ENCODE data around the gene PAK2. TPM values are rescaled to one million over a fixed set of nuclear protein-coding genes. Genes with fewer than 3 reads are reported as not detected.
A peak's percentile ranks its signal among the peaks of the same experiment; 100 is the strongest.

Gene PAK2
- total and polyA plus RNA-seq, 9 of the 15 experiments (the other 6 are each of a cell fraction or from before 2014, with no cell fraction given), result 13.2 to 72.4 (median 35.7) TPM

GRCh38 chr3:196740481-196741248 is 1.0 kb downstream of the PAK2 start (continued):
- peak; percentile 50; the same call in 1 of the 2 replicates for TF ChIP-seq NKRF (IDR thresholded peaks at IDR 0.05; ENCODE audit: borderline replicate concordance)
- peak; percentile 8; the same call in 1 of the 2 replicates for TF ChIP-seq TGIF2 (CRISPR knock-in tag; IDR thresholded peaks at IDR 0.05)
- peak; percentile 80 to 84; a peak in 3 of 4 replicates for TF ChIP-seq MLLT1 (IDR thresholded peaks at IDR 0.05)
- 0 out of 2 replicates have a peak, but pooled peaks have one; percentile 45 for TF ChIP-seq TRIM25 (IDR thresholded peaks at IDR 0.05; ENCODE audit: borderline replicate concordance)
- TF ChIP-seq TAF7 (tag; IDR thresholded peaks at IDR 0.05), result no peak
- no peak for TF ChIP-seq JUN (IDR thresholded peaks at IDR 0.05; ENCODE audit: borderline replicate concordance, low read depth, low read length)
- no peak for TF ChIP-seq JUN (CRISPR knock-in tag; IDR thresholded peaks at IDR 0.05; ENCODE audit: borderline replicate concordance)
- TF ChIP-seq ZNF511 (CRISPR knock-in tag; IDR thresholded peaks at IDR 0.05), result 0 out of 2 replicates have a peak, but pooled peaks have one; percentile 22
- TF ChIP-seq XRCC3 (IDR thresholded peaks at IDR 0.05), result no peak
- peak; percentile 21; the same call in 1 of the 2 replicates for TF ChIP-seq NBN (IDR thresholded peaks at IDR 0.05; ENCODE audit: low read depth)
- 0 out of 2 replicates have a peak, but pooled peaks have one; percentile 12 for TF ChIP-seq PML (IDR thresholded peaks at IDR 0.05; ENCODE audit: low read length)
- TF ChIP-seq LARP7 (IDR thresholded peaks at IDR 0.05), result peak; percentile 67; the same call in 1 of the 2 replicates
- 0 out of 2 replicates have a peak, but pooled peaks have one; percentile 29 for TF ChIP-seq ZNF134 (CRISPR knock-in tag; conservative IDR thresholded peaks at IDR 0.05)
- TF ChIP-seq PHF21A (IDR thresholded peaks at IDR 0.05; ENCODE audit: borderline replicate concordance, low read depth), result peak; percentile 66; the same call in 1 of the 2 replicates
- TF ChIP-seq MCM7 (IDR thresholded peaks at IDR 0.05), result 0 out of 4 replicates have a peak, but pooled peaks of 1 of the 2 experiments have one; percentile 21
- 0 out of 4 replicates have a peak, but pooled peaks of 1 of the 2 experiments have one; percentile 9 for TF ChIP-seq NONO (IDR thresholded peaks at IDR 0.05; ENCODE audit: low read depth in 2 of 2, low read length in 1 of 2)
- TF ChIP-seq EP400 (IDR thresholded peaks at IDR 0.05), result 0 out of 2 replicates have a peak, but pooled peaks have one; percentile 16
- TF ChIP-seq MTA1 (IDR thresholded peaks at IDR 0.05; ENCODE audit: borderline replicate concordance), result peak; percentile 39; the same call in 1 of the 2 replicates
- 0 out of 2 replicates have a peak, but pooled peaks have one; percentile 12 for TF ChIP-seq SP1 (CRISPR knock-in tag; IDR thresholded peaks at IDR 0.05)
- TF ChIP-seq NFRKB (IDR thresholded peaks at IDR 0.05; ENCODE audit: low read depth), result peak; percentile 7; the same call in 1 of the 2 replicates
- no peak for TF ChIP-seq ZNF12 (CRISPR knock-in tag; IDR thresholded peaks at IDR 0.05)
- TF ChIP-seq HDAC1 (IDR thresholded peaks at IDR 0.05), result peak in 1 of 2 experiments; percentile 49; a peak in 2 of 4 replicates
